Stimulated activated CD8-positive, alpha-beta memory T cell treated with anti-CD3 and anti-CD28 coated beads, Interleukin-7, amount 100 ng/mL, for 24 hours (primary cell): ENCODE results near the gene EFCAB6.

Experiments
- DNase-seq: peaks from one replicate; pipeline ENCODE4 v3.0.0-alpha.2; 2020; ENCODE audit warnings: low read depth

EFCAB6 gene

GRCh38 chr22:43818981-43819380, 6.9 kb upstream of the EFCAB6 start:
- DNase-seq = no peak

- no peak for DNase-seq
Observed at GRCh38 chr22:43817402-43817801, 5.3 kb upstream of the EFCAB6 start.

DNA sequence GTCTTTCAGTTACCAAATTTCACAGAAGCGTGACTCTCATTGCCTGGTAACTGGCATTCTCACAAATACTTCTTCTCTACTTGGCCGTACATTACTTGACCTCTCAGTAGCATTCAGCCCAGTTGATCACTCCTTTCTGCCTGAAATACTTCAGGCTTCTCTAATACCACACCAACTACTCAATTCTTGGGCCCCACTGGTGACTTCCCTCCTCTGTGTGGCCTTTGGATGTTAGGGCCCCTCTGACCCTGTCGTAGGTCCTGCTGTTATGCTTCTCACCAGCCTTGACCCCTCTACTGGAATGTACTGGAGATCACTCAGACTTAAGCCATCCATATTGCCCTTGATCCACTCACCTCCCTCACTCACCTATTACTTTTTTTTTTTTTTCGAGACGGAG, 2.2 kb upstream of the EFCAB6 start:
- no peak for DNase-seq

DNA sequence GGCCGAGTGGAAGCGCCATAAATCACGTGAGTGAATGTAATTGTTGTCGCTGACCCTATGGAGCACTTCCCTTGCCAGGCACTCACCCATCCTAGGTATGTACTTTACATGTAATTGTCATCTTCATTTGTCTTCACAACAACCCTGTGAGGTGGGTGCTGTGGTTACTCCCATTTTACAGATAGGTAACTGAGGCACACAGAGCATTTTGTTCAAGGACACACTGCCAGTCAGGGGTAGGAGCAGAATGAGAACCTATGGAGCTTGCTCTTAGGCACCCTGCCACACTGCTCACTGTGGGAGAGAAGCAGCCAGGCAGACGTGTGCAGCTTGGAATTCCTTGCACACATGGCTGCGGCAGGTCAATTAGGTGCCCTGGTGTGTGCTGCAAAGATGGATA, 785 bp upstream of the EFCAB6 start:
- DNase-seq = no peak

DNA sequence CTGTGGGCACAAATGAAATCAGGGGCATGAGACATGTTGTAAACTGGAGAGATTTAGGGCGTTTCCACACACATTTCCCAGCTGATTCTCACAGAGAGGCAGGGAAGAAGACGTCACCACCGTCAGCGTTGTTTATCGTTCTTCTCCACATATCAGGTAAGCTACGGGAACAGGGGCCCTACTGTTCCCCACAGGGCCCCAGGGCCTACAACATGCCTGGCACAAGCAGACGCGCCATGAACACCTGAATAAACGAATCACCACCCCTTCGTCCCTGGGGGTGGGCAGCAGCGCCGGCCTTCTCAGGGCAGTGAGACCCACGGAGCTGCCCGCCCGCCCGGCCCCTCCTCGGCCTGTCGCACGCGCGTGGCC, 342 bp downstream of the EFCAB6 start:
- no peak for DNase-seq

- DNase-seq = no peak
Observed at GRCh38 chr22:43802897-43803495, 9.1 kb downstream of the EFCAB6 start.

DNA sequence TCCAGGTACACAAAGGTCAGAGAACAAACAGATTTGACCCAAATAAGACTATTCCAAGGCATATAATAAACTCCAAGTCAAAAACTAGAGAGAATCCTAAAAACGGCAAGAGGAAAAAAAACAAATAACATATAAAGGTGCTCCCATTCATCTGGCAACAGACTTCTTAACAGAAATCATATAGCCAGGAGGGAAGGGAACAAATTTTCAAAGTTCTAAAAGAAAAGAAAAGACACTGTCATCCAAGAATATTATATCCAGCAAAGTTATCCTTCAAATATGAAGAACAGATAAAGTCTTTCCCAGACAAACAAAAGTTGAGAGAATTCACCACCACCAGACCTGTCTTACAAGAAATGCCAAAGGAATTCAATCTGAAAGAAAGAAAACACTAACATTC, 11.1 kb downstream of the EFCAB6 start:
- no peak for DNase-seq

GRCh38 chr22:43798492-43798891, 13.6 kb downstream of the EFCAB6 start:
- DNase-seq = no peak

- no peak for DNase-seq
Observed at GRCh38 chr22:43796567-43796966, 15.5 kb downstream of the EFCAB6 start.

DNA sequence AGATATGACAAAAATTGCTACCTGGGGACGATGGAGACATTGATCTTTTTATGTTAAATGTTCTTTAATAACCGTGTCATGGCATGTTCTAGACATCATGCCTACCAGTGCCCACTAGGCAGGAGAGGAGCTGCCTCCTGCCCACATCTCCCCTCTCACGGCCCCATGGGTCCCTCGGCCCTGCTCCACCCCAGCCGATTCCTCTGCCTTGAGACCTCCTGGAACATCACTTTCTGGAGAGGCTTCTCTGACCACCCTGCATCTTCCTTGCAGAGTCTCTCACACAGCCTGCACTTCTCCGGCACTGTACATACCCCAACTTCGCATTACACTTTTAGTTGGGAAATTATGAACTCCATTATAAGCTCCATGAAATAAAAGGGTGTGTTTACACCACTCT, 16.8 kb downstream of the EFCAB6 start:
- DNase-seq = no peak

GRCh38 chr22:43792905-43793304, 19.2 kb downstream of the EFCAB6 start:
- DNase-seq = no peak

DNA sequence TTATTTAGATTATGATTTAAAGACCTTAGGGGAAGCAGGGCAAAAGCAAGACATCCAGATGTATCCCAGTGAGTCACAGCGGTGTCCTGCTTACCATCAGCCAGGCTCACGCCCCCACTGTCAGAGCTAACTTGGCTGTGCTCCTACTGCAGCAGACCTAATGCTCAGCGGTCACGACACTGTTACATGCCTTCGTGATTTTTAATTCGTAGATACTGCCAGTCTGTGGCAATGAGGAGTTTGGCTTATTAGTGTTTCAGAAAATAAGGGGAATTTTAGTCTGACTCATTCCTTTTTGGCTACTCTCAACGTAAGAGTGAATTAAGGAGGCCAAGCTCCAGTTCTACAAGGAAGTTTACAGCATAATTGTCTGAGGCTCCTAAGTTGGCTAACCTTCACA, 22.7 kb downstream of the EFCAB6 start:
- no peak for DNase-seq

- no peak for DNase-seq
Observed at GRCh38 chr22:43783777-43784176, 28.3 kb downstream of the EFCAB6 start.

- no peak for DNase-seq
Observed at GRCh38 chr22:43782448-43782847, 29.7 kb downstream of the EFCAB6 start.

- DNase-seq = no peak
Observed at GRCh38 chr22:43777286-43777685, 34.8 kb downstream of the EFCAB6 start.

DNA sequence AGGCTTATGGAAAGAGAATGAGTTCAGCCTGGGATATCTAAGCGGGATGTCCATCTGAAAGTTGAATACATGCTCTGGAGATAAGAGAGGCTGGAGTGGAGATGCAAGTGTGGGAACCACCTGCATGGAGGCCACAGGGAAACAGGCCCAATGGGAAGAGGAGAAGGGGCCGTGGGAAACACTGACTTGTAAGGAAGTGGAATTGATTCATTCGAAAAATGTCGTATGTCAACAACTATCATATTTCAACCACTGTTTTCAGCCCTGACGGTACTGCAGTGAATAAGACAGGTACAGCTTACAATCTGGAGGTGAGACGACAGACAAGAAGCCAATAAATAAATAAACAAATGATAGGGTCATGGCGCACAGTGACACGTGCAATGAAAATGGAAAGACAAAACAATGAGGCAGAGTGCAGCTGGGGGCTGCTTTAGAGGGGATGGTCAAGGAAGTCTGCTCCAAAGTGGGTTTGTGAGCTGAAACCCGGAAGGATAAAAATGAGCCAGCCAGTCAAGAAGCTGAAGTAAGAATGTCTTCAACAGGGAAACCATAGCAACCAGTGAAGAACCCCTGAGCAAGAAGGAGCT, 35.9 kb downstream of the EFCAB6 start:
- DNase-seq = no peak

- no peak for DNase-seq
Observed at GRCh38 chr22:43774318-43774915, 37.7 kb downstream of the EFCAB6 start.

GRCh38 chr22:43772831-43773230, 39.3 kb downstream of the EFCAB6 start:
- no peak for DNase-seq

DNA sequence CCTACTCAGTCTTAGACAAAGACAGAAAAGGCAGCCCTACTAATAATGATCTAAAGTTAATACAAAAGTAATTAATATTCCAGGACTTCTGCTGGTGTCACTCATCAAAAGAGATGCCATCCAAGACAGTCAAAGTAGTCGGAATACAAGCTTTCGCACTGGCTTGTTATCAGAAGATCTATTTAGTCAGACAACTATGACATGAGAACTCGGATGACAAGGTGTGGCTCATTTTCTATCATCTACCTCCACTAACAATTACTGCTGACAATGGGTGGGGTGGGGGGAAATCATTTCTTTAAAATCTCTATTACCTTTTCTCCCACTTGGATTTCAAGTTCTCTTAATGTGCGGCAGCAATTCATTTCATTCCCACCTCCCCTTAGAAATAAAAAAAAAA, 56.7 kb downstream of the EFCAB6 start:
- DNase-seq = no peak

- no peak for DNase-seq
Observed at GRCh38 chr22:43755011-43755410, 57.1 kb downstream of the EFCAB6 start.

DNA sequence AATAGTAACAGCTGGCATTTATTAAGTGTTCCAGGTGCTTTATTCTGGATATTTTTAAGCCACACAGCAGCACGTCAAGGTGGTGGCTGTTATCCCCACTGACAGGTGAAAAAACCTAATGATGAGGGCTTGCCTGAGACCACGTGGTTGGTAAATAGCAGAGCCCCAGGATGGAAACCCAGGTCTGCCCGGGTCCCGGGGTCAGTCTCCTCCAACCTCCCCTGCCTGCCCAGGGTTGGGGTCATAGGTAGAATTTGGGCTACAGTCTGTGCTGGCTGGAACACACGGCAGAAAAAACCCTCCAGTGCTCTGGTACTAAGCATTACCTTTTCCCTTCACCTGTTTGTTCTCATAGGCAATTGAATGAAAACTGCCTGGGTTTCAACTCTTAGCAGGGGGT, 57.9 kb downstream of the EFCAB6 start:
- DNase-seq = no peak

DNA sequence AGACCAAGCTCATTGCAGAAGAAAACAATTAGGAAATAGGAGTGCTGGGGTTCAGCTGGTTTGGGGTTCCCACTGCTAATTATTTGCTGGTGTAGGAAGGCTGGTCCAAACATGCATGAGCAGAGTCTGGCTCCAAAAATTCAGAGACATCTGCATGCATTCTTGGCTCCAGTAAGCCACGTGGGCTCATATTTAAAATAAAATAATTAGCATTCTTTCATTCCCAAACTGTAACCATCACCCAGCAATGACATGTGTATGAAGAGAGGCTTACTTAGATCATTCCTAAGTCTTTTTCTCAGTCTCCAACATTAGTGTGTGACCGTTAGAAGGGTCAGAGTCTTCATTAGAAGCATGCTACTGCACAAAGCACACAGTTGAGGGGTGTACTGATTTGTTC, 58.4 kb downstream of the EFCAB6 start:
- DNase-seq = no peak

DNA sequence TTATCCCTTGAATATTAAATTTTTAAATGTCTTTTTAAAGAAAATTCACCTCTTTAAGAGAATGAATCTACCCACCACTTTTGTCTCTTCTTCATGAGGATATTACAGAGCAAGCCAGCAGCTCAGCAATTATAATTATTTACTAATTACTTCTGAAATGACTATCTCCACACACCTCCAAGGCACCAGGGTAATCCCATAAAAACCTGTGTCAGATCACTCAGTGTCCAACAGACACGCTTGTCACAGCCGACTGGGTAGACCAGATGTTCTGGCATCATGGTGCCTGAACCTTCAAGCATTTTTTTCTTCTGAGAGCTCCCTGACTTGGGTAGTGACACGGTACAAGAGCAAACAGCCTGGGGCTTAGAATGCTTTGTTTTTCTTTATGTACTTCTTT, 61.4 kb downstream of the EFCAB6 start:
- no peak for DNase-seq

DNA sequence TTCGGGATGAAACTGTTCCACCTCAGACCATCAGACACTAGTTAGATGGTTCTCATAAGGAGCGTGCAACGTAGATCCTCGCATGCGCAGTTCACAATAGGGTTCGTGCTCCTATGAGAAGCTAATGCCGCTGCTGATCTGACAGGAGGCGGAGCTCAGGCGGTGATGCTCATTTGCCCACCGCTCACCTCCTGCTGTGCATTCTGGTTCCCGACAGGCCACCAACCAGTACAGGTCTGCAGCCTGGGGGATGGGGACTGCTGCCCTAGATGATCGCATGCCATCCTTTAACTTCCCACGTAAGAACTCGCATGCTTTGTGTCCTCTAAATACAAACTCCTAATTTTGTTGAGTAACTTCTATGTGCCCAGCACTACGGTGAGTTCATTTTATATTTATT, 62.6 kb downstream of the EFCAB6 start:
- DNase-seq = no peak
